IPS DF 4.7 (cell line): ENCODE results near the gene MCU.
"Not testable (repeated sequence)": the region's sequence is repeated elsewhere in the genome, so short reads cannot be mapped to it uniquely, and the experiment has no call there.

Source experiments
- DNase-seq: peaks from one replicate; pipeline ENCODE4 v3.0.0-alpha.2; 2013; ENCODE audit warnings: low spot score; ENCODE audit errors: extremely low read depth

The MCU gene

GRCh38 chr10:72729528-72729927 lies 37.6 kb downstream of the MCU start:
- no peak for DNase-seq

GRCh38 chr10:72730479-72730878 lies 38.5 kb downstream of the MCU start:
- DNase-seq: no peak

DNA sequence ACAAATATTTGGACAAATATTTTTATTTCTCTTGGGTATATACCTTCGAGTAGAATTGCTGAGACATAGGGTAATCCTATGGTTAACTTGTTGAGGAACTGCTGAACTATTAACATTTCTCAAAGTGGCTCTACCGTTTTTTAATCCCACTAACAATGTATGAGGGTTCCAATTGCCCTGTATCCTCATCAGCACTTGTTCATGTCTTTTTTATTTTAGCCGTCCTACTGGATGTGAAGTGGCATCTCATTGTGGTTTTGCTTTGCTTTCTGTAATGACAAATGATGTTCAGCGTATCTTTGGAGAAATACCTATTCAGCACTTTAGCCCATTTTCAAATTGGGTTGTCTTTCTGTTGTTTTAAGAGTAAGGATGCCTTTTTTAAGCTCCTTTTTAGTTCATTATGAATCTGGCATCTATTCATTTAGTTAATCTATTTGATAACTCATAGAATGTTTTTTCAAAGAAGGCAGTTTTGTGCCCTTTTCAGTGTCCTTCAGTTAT lies 40.0 kb downstream of the MCU start:
- DNase-seq: no peak

DNA sequence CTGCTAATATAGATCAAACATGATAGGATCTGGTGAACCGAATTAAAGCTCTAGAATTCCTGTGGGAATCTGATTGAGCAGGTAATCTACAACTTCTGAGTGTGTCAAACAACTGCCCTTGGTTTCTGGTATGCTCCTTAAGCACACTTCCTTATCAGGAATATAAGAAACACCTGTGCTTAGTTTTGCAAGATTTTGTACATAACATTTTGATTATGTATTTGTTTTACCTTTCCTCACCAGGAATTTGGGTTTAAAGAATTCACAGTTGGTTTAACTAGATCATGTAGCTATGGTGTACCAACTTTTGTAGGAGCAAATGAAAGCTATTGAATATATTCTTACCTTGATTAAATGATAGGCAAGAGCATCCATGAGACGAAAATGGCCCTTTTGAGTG lies 40.6 kb downstream of the MCU start:
- DNase-seq: no peak

DNA sequence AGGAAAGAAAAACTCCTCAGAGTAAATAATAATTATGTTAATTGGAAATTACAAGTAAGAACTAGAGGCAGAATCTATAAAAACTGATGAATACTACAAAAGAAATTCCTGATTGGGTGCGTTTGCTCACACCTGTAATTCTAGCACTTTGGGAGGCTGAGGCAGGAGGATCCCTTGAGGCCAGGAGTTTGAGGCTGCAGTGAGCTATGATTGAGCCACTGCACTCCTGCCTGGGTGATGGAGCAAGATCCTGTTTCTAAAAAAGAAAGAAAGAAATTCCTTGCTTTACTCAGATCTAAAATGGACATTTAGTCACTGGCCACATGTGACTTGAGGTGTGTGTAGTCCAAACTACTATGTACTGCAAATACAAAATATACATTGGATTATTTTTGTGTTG lies 42.0 kb downstream of the MCU start:
- DNase-seq: no peak

DNA sequence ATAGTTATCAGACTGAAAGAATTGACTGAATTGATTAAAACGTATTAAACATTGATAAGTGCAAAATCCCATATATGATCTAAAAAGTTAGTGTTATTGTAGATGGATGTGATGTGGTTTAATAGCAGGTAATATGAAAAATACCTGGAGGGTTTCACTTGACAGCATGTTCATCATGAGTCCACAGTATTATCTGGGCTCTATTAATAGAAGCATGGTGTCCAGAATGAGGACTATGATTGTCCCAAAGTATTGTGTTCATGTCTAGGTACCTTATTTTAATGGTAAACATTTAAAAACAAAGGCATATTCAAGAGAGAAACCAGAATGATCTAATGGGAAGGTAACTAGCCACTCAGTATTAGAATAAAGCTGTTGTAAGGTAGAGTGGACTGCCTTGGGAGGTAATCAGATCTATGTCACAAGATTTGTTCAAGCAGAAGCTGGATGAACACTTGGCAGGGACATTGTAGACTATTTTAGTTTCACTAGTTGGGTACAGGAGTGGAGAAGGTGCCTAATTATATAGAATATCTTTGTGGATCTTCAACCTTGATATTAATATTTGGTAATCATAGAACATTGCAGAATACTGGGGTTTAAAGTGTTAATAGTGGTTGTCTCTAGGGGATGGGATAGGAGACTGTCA lies 43.5 kb downstream of the MCU start:
- no peak for DNase-seq

DNA sequence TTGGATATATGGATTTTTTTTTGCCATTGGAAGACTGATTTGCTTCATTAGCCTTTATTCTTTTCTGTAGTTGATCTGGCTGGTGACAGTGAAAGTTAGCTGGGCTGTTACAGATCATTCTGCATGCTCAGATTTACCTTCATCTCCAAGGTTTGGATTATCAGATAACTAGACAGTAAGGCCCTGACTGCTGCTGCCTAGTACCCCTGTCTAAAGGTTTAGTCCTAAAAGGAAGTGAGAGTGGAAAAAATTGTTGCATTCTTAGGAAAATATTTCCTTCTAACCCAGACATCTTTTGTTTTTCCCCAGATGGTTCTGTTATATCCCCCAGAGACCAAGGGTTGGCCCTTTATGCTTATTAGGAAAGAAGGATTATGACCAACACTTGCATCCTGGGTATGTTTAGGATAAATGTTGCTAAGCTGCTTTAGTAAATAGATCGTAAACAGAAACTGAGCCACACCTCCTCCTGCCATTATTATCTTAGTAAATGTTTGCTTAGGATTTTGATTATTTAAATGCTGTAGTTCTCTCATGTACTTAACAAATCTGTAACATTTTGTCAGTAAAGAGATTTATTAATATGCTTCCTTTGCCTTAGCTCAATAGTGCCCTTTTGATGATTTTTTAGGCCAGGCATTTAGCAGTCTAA lies 44.4 kb downstream of the MCU start:
- no peak for DNase-seq

DNA sequence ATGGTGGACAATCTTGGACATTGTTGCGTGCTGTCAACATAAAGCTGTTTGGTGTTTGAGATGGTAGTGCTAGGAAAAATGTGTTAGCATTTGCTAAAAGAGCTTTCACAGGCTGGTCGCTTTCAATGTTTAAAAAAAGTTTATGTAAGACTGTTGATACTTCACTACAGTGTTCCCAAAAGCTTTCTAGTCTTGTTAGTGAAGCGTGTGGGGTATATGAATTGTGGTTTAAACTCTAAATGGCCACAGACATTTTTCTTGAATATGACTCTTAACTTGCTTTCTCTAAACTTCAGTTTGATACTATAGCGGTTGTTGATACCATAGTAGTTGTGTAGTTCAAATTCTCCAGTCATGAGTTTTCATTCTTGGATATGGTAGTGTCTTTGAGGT lies 44.9 kb downstream of the MCU start:
- no peak for DNase-seq

DNA sequence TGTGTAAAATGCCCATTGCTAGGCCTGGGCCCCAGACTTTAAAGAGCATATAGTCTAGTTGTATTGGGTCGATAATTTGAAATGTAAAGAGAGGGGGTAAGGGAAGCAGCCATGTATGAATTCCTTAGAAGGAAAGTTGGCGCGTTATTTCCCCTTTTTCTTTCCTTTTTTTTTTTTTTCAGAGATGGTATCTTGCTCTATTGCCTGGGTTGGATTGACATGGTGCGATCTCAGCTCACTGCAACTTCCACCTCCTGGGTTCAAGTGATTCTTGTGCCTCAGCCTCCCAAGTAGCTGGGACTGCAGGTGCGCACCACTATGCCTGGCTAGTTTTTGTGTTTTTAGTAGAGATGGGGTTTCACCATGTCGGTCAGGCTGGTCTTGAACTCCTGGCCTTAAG lies 45.4 kb downstream of the MCU start:
- not testable (repeated sequence) for DNase-seq

DNA sequence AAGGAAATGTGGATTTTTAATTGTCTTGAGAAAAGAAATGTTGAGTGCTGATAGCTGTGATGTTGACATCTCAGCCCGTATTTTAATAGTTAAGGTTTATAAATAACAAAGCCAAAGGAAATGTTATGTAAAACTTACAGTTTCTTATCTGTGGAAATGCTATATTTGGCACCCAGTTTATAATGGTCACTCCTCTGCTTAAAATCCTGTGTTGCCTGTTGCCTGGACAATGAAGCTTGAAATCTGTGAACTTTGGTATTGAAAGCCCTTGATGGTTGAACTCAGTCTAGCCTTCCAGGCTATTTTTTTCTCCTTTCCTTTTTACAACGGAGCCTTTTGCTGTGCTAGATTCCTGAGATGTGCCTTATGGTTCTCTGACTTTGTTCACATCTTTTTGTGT lies 46.5 kb downstream of the MCU start:
- no peak for DNase-seq

DNA sequence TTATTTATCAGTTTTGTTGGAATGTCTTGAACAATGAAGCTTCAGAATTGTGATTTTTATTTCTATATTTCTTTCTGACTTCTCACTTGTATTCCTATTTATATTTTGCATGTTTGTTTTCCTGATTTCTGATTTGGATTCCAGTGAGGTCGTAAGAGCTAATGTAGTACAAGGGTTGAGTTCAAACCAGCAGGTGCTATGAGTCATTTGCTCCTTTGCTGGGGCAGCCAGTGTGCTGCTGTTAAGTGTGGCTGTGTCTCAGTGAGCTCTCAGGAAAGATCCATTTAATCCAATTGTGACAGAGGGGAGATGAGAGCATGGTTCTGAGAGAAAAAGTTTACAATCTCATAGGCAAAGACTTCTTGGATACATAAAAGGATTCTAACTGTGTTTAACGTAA lies 48.6 kb downstream of the MCU start:
- no peak for DNase-seq

DNA sequence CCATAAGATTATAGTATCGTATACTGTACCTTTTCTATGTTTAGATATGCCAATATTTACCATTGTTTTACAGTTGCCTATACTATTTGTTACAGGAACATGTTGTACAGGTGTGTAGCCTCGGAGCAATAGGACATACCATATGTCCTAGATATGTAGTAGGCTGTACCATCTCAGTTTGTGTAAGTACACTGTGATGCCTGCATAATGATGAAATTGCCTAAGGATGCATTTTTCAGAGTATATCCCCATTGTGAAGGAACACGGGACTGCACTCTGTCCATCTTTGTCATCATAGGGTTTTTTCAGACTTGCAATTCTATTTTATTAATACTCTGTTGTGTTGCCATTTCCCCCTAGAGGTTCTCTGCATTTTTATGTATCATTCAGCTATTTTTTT lies 50.1 kb downstream of the MCU start:
- no peak for DNase-seq

- no peak for DNase-seq
Observed at GRCh38 chr10:72742797-72743196, 50.9 kb downstream of the MCU start.

- no peak for DNase-seq
Observed at GRCh38 chr10:72744566-72744965, 52.6 kb downstream of the MCU start.

- no peak for DNase-seq
Observed at GRCh38 chr10:72746426-72747363, 54.8 kb downstream of the MCU start.

DNA sequence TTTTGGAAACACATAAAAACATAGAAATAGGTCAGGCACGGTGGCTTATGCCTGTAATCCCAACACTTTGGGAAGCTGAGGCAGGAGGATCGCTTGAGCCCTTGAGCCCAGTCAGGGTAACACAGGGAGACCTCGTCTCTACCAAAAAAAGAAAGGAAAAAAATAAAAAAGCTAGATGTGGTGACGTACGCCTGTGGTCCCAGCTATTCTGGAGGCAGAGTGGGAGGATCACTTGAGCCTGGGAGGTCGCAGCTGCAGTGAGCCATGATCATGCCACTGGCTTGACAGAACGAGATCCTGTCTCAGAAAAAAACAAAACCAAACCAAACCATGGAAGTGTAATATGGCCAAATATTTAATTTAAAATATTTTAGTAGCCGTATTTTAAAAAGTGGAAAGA lies 55.6 kb downstream of the MCU start:
- no peak for DNase-seq

DNA sequence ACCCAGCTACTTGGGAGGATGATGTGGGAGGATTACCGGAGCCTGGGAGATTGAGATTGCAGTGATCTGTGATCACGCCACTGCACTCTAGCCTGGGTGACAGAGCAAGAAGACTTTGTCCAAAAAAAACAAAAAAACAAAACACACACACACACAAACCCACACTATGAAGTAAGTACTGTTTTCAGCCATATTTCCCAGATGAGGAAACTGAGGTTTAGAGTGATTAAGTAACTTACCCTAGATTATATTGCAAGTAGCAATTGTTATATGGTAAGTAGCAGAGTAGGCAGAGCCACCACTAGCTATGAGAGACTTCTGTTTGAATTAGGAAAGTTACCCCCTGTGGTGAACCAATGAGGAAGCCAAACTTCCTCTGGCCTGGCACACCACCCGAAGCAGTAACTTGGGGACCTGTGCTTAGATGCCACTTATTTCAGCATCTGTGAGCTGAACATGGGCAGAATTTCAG lies 61.9 kb downstream of the MCU start:
- DNase-seq: no peak

DNA sequence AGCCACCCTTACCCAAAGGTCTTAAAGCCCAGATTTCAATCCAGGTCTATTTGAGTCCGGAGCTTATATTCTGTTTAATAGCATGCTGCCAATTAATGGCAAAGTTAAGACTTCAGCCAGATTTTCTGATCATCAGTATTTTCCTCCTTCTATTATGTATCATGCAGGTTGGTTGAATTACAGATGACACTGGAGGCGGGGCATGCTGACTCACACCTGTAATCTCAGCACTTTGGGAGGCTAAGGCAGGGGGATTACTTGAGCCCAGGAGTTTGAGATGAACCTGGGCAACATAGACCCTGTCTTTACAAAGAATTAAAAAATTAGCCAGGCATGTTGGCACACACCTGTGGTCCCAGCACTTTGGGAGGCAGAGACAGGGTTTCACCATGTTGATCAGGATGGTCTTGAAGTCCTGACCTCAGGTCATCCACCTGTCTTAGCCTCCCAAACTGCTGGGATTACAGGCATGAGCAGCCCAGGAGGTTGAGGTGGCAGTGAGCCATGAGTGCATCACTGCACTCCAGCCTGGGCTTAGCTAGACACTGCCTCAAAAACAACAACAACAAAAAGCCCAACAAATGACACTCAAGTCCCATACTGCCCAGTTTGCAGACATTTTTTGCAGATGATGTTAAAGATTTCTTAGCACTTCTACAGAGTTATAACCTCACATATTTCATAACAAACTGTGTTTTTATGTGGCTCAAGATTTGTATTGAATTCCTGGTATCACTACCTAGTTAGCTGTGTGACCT lies 62.5 kb downstream of the MCU start:
- no peak for DNase-seq

- DNase-seq: no peak
Observed at GRCh38 chr10:72756674-72757385, 64.9 kb downstream of the MCU start.

- DNase-seq: no peak
Observed at GRCh38 chr10:72757732-72758131, 65.8 kb downstream of the MCU start.

GRCh38 chr10:72758930-72759329 lies 67.0 kb downstream of the MCU start:
- DNase-seq: not testable (repeated sequence)
